Stimulated activated naive CD8-positive, alpha-beta T cell treated with anti-CD3 and anti-CD28 coated beads, Interleukin-15, Interleukin-2, amounts not matched to agents 100 ng/mL and 50 ng/mL, for 24 hours (primary cell): ENCODE measurements around the gene HIVEP2.

Experiments
- H3K27ac Mint-ChIP-seq: one replicate; pipeline ENCODE4 v1.8.0; 2021; ENCODE audit warnings: mild to moderate bottlenecking, mixed read lengths
- H3K27me3 Mint-ChIP-seq: one replicate; pipeline ENCODE4 v1.8.0; 2021; ENCODE audit warnings: mixed read lengths
- H3K36me3 Mint-ChIP-seq: one replicate; pipeline ENCODE4 v1.8.0; 2021; ENCODE audit warnings: low read depth, mixed read lengths
- H3K4me1 Mint-ChIP-seq: one replicate; pipeline ENCODE4 v1.8.0; 2021; ENCODE audit warnings: low read depth, mixed read lengths
- H3K4me3 Mint-ChIP-seq: one replicate; pipeline ENCODE4 v1.8.0; 2021; ENCODE audit warnings: mild to moderate bottlenecking, mixed read lengths
- H3K9me3 Mint-ChIP-seq: one replicate; pipeline ENCODE4 v1.8.0; 2021; ENCODE audit warnings: mixed read lengths

Gene HIVEP2

GRCh38 chr6:142816031-142816430 is 128.9 kb downstream of the HIVEP2 start:
- peaks cover 90% of the 10 kb centered on the region for H3K4me1 Mint-ChIP-seq
- H3K4me3 Mint-ChIP-seq: no peak overlapping the region
- H3K27ac Mint-ChIP-seq: peak overlapping the region; percentile 69
- H3K36me3 Mint-ChIP-seq: peaks cover 53% of the 10 kb centered on the region
- peaks cover 4% of the 10 kb centered on the region for H3K27me3 Mint-ChIP-seq
- no peaks in the 10 kb centered on the region for H3K9me3 Mint-ChIP-seq

GRCh38 chr6:142811923-142812322 is 133.1 kb downstream of the HIVEP2 start:
- no peaks in the 10 kb centered on the region for H3K27me3 Mint-ChIP-seq
- peaks cover 6% of the 10 kb centered on the region for H3K9me3 Mint-ChIP-seq
- peaks cover 69% of the 10 kb centered on the region for H3K36me3 Mint-ChIP-seq
- H3K4me3 Mint-ChIP-seq: no peak overlapping the region
- H3K27ac Mint-ChIP-seq: peak overlapping the region; percentile 95
- H3K4me1 Mint-ChIP-seq: peaks cover 86% of the 10 kb centered on the region

- Mint-ChIP-seq H3K9me3 (peaks cover 6% of the 10 kb centered on the region), H3K27me3 (no peaks in the 10 kb centered on the region), H3K4me3 (peak overlapping the region; percentile 50), H3K36me3 (peaks cover 67% of the 10 kb centered on the region), H3K27ac (peak overlapping the region; percentile 95), H3K4me1 (peaks cover 87% of the 10 kb centered on the region)
Measured at GRCh38 chr6:142810952-142811514, 133.9 kb downstream of the HIVEP2 start.

- peaks cover 92% of the 10 kb centered on the region for H3K4me1 Mint-ChIP-seq
- H3K36me3 Mint-ChIP-seq: peaks cover 66% of the 10 kb centered on the region
- peaks cover 6% of the 10 kb centered on the region for H3K9me3 Mint-ChIP-seq
- no peaks in the 10 kb centered on the region for H3K27me3 Mint-ChIP-seq
- no peak overlapping the region for H3K27ac Mint-ChIP-seq
- no peak overlapping the region for H3K4me3 Mint-ChIP-seq
Measured at GRCh38 chr6:142809947-142810346, 135.0 kb downstream of the HIVEP2 start.

GRCh38 chr6:142808405-142809061 is 136.4 kb downstream of the HIVEP2 start:
- H3K9me3 Mint-ChIP-seq: peaks cover 6% of the 10 kb centered on the region
- no peak overlapping the region for H3K27ac Mint-ChIP-seq
- no peaks in the 10 kb centered on the region for H3K27me3 Mint-ChIP-seq
- H3K4me1 Mint-ChIP-seq: peaks cover 92% of the 10 kb centered on the region
- H3K36me3 Mint-ChIP-seq: peaks cover 59% of the 10 kb centered on the region
- H3K4me3 Mint-ChIP-seq: no peak overlapping the region

- Mint-ChIP-seq H3K36me3 (peaks cover 60% of the 10 kb centered on the region), H3K27ac (no peak overlapping the region), H3K27me3 (no peaks in the 10 kb centered on the region), H3K9me3 (peaks cover 6% of the 10 kb centered on the region), H3K4me1 (peaks cover 96% of the 10 kb centered on the region), H3K4me3 (no peak overlapping the region)
Measured at GRCh38 chr6:142805042-142805441, 139.9 kb downstream of the HIVEP2 start.

- H3K4me3 Mint-ChIP-seq: no peak overlapping the region
- H3K36me3 Mint-ChIP-seq: peaks cover 54% of the 10 kb centered on the region
- peaks cover 6% of the 10 kb centered on the region for H3K9me3 Mint-ChIP-seq
- H3K27me3 Mint-ChIP-seq: no peaks in the 10 kb centered on the region
- H3K4me1 Mint-ChIP-seq: peaks cover 97% of the 10 kb centered on the region
- peak overlapping the region; percentile 74 for H3K27ac Mint-ChIP-seq
Measured at GRCh38 chr6:142804490-142804889, 140.5 kb downstream of the HIVEP2 start.

GRCh38 chr6:142803495-142804058 is 141.4 kb downstream of the HIVEP2 start:
- Mint-ChIP-seq H3K4me3 (peak overlapping the region; percentile 62), H3K27me3 (no peaks in the 10 kb centered on the region), H3K4me1 (peaks cover 99% of the 10 kb centered on the region), H3K36me3 (peaks cover 45% of the 10 kb centered on the region), H3K27ac (peak overlapping the region; percentile 95), H3K9me3 (peaks cover 6% of the 10 kb centered on the region)

- H3K9me3 Mint-ChIP-seq: peaks cover 3% of the 10 kb centered on the region
- H3K36me3 Mint-ChIP-seq: peaks cover 40% of the 10 kb centered on the region
- H3K27ac Mint-ChIP-seq: peak overlapping the region; percentile 95
- H3K27me3 Mint-ChIP-seq: no peaks in the 10 kb centered on the region
- peaks cover 99% of the 10 kb centered on the region for H3K4me1 Mint-ChIP-seq
- H3K4me3 Mint-ChIP-seq: peak overlapping the region; percentile 11
Measured at GRCh38 chr6:142803032-142803431, 141.9 kb downstream of the HIVEP2 start.

- no peaks in the 10 kb centered on the region for H3K27me3 Mint-ChIP-seq
- H3K4me1 Mint-ChIP-seq: peaks cover 98% of the 10 kb centered on the region
- peaks cover 33% of the 10 kb centered on the region for H3K36me3 Mint-ChIP-seq
- H3K9me3 Mint-ChIP-seq: no peaks in the 10 kb centered on the region
- H3K4me3 Mint-ChIP-seq: peak overlapping the region; percentile 58
- peak overlapping the region; percentile 95 for H3K27ac Mint-ChIP-seq
Measured at GRCh38 chr6:142802124-142802523, 142.9 kb downstream of the HIVEP2 start.

GRCh38 chr6:142800240-142800639 is 144.7 kb downstream of the HIVEP2 start:
- H3K4me1 Mint-ChIP-seq: peaks cover 95% of the 10 kb centered on the region
- H3K9me3 Mint-ChIP-seq: no peaks in the 10 kb centered on the region
- H3K36me3 Mint-ChIP-seq: peaks cover 30% of the 10 kb centered on the region
- H3K27me3 Mint-ChIP-seq: no peaks in the 10 kb centered on the region
- H3K4me3 Mint-ChIP-seq: no peak overlapping the region
- H3K27ac Mint-ChIP-seq: no peak overlapping the region

GRCh38 chr6:142799639-142800038 is 145.3 kb downstream of the HIVEP2 start:
- H3K27me3 Mint-ChIP-seq: no peaks in the 10 kb centered on the region
- no peaks in the 10 kb centered on the region for H3K9me3 Mint-ChIP-seq
- no peak overlapping the region for H3K4me3 Mint-ChIP-seq
- peaks cover 31% of the 10 kb centered on the region for H3K36me3 Mint-ChIP-seq
- H3K27ac Mint-ChIP-seq: no peak overlapping the region
- H3K4me1 Mint-ChIP-seq: peaks cover 95% of the 10 kb centered on the region

GRCh38 chr6:142797159-142797558 is 147.8 kb downstream of the HIVEP2 start:
- H3K4me3 Mint-ChIP-seq: no peak overlapping the region
- H3K4me1 Mint-ChIP-seq: peaks cover 88% of the 10 kb centered on the region
- H3K27ac Mint-ChIP-seq: no peak overlapping the region
- peaks cover 41% of the 10 kb centered on the region for H3K36me3 Mint-ChIP-seq
- no peaks in the 10 kb centered on the region for H3K27me3 Mint-ChIP-seq
- no peaks in the 10 kb centered on the region for H3K9me3 Mint-ChIP-seq

GRCh38 chr6:142796571-142796970 is 148.4 kb downstream of the HIVEP2 start:
- Mint-ChIP-seq H3K36me3 (peaks cover 42% of the 10 kb centered on the region), H3K9me3 (no peaks in the 10 kb centered on the region), H3K27me3 (no peaks in the 10 kb centered on the region), H3K27ac (no peak overlapping the region), H3K4me1 (peaks cover 88% of the 10 kb centered on the region), H3K4me3 (no peak overlapping the region)

- no peak overlapping the region for H3K27ac Mint-ChIP-seq
- no peaks in the 10 kb centered on the region for H3K27me3 Mint-ChIP-seq
- H3K36me3 Mint-ChIP-seq: peaks cover 36% of the 10 kb centered on the region
- no peak overlapping the region for H3K4me3 Mint-ChIP-seq
- no peaks in the 10 kb centered on the region for H3K9me3 Mint-ChIP-seq
- H3K4me1 Mint-ChIP-seq: peaks cover 88% of the 10 kb centered on the region
Measured at GRCh38 chr6:142796024-142796423, 149.0 kb downstream of the HIVEP2 start.
